ENCODE data around the gene HLF. TPM values are rescaled to one million over a fixed set of nuclear protein-coding genes. Genes with fewer than 3 reads are reported as not detected.

HLF gene
- total RNA-seq, 1 experiment from 2014 or later, result not detected

DNA sequence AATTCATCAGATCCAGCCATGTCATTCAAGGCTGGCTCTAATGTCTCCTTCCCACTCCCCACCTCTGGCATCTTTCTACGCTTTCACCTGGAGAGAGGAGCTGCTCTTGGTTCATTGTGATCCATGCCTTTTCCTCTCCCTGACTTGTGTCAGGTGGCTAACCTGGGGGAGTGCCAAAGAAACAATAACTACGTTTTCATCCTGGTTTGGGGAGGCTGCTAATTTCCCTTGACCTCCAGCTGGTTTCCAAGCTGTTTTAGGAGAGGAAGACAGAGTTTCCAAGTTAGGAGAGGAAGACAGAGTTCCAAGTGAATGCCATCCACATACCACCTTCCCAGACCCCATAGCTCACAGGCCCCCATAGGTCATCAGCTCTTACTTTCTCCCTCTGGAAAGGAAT lies 40.0 kb upstream of the HLF start:
- ChIA-PET CTCF (no interaction called here), POLR2A (ENCODE audit: unreplicated experiment) (no interaction called here)
- no peaks in the 10 kb centered on the region for H3K9me2 ChIP-seq (ENCODE audit: insufficient read depth)

DNA sequence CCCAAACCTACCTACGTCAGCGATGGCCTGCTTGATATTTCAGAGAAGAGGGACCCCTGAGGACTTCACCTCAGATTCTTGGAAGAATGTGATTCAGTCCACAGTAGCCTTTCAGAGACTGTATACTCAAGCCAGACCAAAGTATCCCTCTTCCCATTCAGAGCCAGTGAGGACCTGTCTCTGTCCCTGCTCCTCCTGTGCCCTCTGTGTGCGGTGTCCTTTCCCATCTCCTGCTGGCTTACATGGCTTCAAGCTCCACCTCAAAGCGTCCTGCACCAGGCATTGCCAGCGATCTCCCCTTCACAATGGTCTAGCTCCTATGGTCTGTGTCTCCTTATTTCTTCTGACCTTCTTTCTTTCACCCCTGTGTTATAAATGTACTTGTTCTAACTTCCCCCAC lies 39.5 kb upstream of the HLF start:
- intact Hi-C loops (cut with micrococcal nuclease; ENCODE audit: unreplicated experiment), result no loop called here
- ChIA-PET CTCF (no interaction called here), POLR2A (ENCODE audit: unreplicated experiment) (no interaction called here)
- Histone ChIP-seq H4K20me1 (ENCODE audit: insufficient read depth) (no peaks in the 10 kb centered on the region), H3K4me1 (replicated peaks; ENCODE audit: insufficient read depth) (no peaks in the 10 kb centered on the region), H3K4me3 (no peak overlapping the region), H3K27ac (no peak overlapping the region), H3K36me3 (ENCODE audit: low read depth) (no peaks in the 10 kb centered on the region), H3K79me2 (ENCODE audit: low read depth) (no peaks in the 10 kb centered on the region), H2AFZ (no peak overlapping the region), H3F3A (ENCODE audit: insufficient read depth, low read depth) (no peaks in the 10 kb centered on the region), H3K9me2 (ENCODE audit: insufficient read depth) (no peaks in the 10 kb centered on the region), H3K4me2 (no peak overlapping the region), H3K27me3 (ENCODE audit: insufficient read depth, low read depth) (peaks cover 56% of the 10 kb centered on the region), H3K9me3 (ENCODE audit: insufficient read depth, low read depth) (no peaks in the 10 kb centered on the region)
- no peak for DNase-seq
- no TSS peak for BruUV-seq (replicated peaks)
- TF ChIP-seq, protein P1, sequence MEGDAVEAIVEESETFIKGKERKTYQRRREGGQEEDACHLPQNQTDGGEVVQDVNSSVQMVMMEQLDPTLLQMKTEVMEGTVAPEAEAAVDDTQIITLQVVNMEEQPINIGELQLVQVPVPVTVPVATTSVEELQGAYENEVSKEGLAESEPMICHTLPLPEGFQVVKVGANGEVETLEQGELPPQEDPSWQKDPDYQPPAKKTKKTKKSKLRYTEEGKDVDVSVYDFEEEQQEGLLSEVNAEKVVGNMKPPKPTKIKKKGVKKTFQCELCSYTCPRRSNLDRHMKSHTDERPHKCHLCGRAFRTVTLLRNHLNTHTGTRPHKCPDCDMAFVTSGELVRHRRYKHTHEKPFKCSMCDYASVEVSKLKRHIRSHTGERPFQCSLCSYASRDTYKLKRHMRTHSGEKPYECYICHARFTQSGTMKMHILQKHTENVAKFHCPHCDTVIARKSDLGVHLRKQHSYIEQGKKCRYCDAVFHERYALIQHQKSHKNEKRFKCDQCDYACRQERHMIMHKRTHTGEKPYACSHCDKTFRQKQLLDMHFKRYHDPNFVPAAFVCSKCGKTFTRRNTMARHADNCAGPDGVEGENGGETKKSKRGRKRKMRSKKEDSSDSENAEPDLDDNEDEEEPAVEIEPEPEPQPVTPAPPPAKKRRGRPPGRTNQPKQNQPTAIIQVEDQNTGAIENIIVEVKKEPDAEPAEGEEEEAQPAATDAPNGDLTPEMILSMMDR (conservative IDR thresholded peaks at IDR 0.05), result no peak
- no peak for TF ChIP-seq EZH2 (IDR thresholded peaks at IDR 0.05; ENCODE audit: low read depth)

More for the DNA sequence above, 40.0 kb upstream of the HLF start:
- no peaks in the 10 kb centered on the region for H3K9me3 ChIP-seq (ENCODE audit: insufficient read depth, low read depth)
- H3K79me2 ChIP-seq (ENCODE audit: low read depth), result no peaks in the 10 kb centered on the region
- no TSS peak for BruUV-seq (replicated peaks)
- H4K20me1 ChIP-seq (ENCODE audit: insufficient read depth), result no peaks in the 10 kb centered on the region
- H3K27ac ChIP-seq, result no peak overlapping the region
- TF ChIP-seq, protein P1 (conservative IDR thresholded peaks at IDR 0.05), result no peak
- TF ChIP-seq EZH2 (IDR thresholded peaks at IDR 0.05; ENCODE audit: low read depth), result no peak
- no peak overlapping the region for H3K4me2 ChIP-seq
- intact Hi-C loops (cut with micrococcal nuclease; ENCODE audit: unreplicated experiment), result no loop called here
- H3F3A ChIP-seq (ENCODE audit: insufficient read depth, low read depth), result no peaks in the 10 kb centered on the region
- DNase-seq, result no peak
- peaks cover 58% of the 10 kb centered on the region for H3K27me3 ChIP-seq (ENCODE audit: insufficient read depth, low read depth)
- no peak overlapping the region for H2AFZ ChIP-seq
- H3K4me1 ChIP-seq (replicated peaks; ENCODE audit: insufficient read depth), result no peaks in the 10 kb centered on the region
- no peak overlapping the region for H3K4me3 ChIP-seq
- no peaks in the 10 kb centered on the region for H3K36me3 ChIP-seq (ENCODE audit: low read depth)

DNA sequence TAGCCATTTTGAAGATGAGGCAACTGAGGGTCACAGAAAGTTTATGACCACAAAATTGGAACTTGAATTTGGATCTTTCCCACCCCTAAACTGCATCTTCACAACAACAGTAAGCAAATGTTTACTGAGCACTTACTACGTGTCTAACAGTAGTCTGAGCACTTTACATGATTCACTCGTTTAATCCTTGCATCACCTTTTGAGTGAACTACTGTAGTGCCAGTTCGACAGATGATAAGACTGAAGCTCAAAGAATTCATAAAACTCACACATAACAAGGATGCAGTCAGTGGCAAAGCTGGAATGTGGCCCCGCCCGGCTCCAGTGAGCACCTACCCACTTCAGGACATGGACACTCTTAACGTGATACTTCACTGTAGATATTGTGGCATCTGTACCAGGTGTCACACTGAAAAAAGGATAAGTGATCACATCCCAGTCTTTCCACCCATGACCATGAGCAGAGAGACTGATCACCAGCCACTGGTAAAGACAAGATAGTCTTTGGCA lies 36.0 kb upstream of the HLF start:
- Histone ChIP-seq H3K4me2 (no peak overlapping the region), H3K4me1 (replicated peaks; ENCODE audit: insufficient read depth) (no peaks in the 10 kb centered on the region), H3K79me2 (ENCODE audit: low read depth) (no peaks in the 10 kb centered on the region), H3K36me3 (ENCODE audit: low read depth) (no peaks in the 10 kb centered on the region), H3K27me3 (ENCODE audit: insufficient read depth, low read depth) (peaks cover 40% of the 10 kb centered on the region), H4K20me1 (ENCODE audit: insufficient read depth) (no peaks in the 10 kb centered on the region), H3K27ac (no peak overlapping the region), H3K9me2 (ENCODE audit: insufficient read depth) (no peaks in the 10 kb centered on the region), H3K9me3 (ENCODE audit: insufficient read depth, low read depth) (no peaks in the 10 kb centered on the region), H3F3A (ENCODE audit: insufficient read depth, low read depth) (no peaks in the 10 kb centered on the region), H2AFZ (no peak overlapping the region), H3K4me3 (no peak overlapping the region)
- intact Hi-C loops (cut with micrococcal nuclease; ENCODE audit: unreplicated experiment), result no loop called here
- no peak for TF ChIP-seq EZH2 (IDR thresholded peaks at IDR 0.05; ENCODE audit: low read depth)
- TF ChIP-seq, protein P1 (conservative IDR thresholded peaks at IDR 0.05), result no peak
- POLR2A ChIA-PET (ENCODE audit: unreplicated experiment), result no interaction called here
- BruUV-seq (replicated peaks), result no TSS peak
- CTCF ChIA-PET, result no interaction called here
- DNase-seq, result no peak

Measured in PC-9 (cell line).